GM19043 (cell line): ENCODE measurements around the gene CCK.

ENCODE experiments used
- ATAC-seq: cut with Tn5 transposase; IDR thresholded peaks from one replicate; pipeline ENCODE4 v1.9.1; 2021; ENCODE audit warnings: low read depth; ENCODE audit not compliant: unreplicated experiment

CCK gene

GRCh38 chr3:42270561-42270960 lies 4.6 kb upstream of the CCK start:
- ATAC-seq, result no peak

GRCh38 chr3:42269647-42270046 lies 3.7 kb upstream of the CCK start:
- ATAC-seq, result no peak

GRCh38 chr3:42267878-42268277 lies 1.9 kb upstream of the CCK start:
- no peak for ATAC-seq

DNA sequence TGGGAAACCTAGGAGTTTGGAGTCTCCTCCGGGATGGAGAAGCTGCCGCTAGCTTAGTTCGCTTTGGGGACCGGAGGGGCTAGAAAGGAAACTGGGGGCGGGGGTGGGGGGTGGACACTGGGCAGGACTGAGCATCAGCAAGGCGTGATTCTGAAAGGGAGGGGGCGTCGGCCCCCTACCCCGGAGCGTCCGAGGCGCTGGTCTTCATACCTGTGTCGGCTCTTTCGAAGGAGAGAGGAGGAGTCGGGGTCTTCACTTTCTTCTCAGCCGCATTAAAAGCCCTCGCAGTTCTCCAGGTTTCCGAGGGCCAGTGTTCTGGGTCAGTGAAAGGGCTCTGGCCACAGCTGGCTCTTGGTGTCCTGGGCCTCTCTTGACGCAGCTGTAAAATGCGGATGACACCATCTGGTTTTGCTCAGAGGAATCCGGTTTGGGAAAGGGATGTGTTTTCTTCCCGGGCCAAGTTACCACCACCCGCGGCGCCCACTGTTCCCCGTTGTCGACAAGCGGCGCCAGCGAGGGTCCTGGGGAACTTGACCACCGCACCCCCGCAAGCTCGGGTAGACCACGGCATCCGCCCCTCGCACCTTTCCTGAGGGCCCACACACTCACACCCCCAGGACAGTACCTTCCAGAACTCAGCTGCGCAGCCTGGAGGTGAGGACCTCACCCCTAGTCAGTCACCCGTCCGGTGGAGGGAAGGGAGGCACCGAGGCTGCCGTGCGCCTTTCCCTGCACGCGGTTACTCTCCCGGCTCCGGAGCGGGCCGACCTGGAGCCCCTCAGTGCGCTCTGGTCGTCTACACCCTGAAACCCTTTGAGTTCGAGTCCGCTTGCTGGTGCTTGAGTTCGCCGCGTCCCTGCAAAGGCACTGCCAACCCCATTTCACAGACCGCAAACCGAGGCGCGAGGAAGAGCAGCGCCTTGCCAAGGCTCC lies 660 bp downstream of the CCK start:
- no peak for ATAC-seq

DNA sequence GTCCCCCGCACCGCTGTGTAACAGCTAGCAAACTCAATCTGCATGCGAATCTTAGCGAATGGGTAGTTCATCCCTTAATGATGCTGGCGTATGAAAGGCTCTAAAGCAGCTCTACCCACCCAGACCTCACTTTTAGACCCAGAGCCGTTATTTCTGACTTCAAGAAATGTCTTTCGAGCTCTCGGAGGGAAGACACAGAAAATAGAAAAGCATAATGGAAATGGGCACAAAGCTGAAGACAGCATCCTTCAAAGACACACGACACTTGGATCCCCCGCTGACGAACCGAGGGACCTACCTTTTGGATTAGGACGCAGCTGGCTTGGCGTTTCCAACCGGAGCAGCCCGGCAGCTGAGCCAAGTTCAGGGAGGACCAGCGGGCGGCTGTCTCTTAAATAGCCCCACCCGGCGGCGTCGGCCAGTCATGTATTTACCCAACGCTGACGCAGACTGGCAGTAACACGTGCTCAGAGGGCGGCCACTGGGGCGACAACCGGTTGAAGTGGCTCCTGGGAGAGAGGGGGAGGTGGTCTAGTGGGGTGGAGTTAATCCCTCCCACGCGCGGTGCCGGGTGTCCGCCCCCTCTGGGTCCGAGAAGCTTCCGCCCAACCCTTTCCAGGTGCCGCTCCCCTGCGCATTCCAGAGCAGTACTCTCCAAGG lies 1.5 kb downstream of the CCK start:
- ATAC-seq, result no peak

GRCh38 chr3:42263354-42264346 lies 2.3 kb downstream of the CCK start:
- ATAC-seq, result no peak

- no peak for ATAC-seq
Measured at GRCh38 chr3:42262525-42262924, 3.5 kb downstream of the CCK start.

DNA sequence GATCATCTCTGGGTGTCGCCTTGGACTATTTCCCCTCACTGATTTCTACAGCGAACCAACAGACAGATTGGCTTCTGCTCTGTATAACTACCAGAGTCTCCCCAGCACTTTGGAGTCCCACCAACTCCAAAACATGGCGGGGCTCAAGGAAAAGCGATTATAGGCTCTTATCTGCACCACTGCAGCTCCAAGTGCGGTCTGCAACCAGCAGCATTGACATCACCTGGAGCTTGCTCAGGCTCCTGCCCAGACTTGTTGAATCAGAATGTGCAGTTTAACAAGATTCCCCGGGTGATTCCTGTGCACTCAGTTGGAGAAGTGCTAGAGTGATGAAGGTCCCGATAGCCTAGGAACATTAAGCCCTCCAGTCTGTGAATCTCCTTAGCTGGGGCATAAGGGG lies 9.0 kb downstream of the CCK start:
- ATAC-seq, result no peak

DNA sequence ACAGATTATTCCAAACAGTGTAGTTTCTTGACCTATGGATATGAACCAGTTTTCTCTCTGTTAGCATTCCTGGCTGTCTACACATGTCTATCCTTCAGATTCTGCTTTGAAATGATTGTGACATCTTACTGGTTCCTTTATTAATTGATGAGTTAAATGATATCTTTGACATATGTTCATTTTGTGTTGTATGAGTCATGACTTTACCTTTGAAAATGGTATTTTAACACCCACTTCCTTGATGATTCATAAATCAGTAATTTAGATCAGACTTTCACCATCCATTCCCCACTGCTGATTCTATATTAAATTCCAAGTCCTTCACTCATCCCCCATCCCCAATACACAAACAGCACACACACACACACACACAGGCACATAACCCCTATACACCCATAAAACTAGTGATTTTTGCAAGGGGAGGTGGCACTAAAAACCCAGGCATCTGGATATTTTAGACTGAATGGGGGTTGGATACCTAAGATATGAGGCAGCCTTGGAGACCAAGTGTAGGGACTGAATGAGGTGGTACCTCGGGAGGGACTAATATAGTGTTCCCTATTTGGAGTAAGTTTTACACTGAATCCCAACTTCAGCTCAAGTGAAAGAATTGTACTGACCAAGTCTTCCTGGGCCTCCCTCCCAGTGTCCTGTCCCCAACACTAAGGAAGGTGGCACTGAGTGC lies 9.7 kb downstream of the CCK start:
- no peak for ATAC-seq

DNA sequence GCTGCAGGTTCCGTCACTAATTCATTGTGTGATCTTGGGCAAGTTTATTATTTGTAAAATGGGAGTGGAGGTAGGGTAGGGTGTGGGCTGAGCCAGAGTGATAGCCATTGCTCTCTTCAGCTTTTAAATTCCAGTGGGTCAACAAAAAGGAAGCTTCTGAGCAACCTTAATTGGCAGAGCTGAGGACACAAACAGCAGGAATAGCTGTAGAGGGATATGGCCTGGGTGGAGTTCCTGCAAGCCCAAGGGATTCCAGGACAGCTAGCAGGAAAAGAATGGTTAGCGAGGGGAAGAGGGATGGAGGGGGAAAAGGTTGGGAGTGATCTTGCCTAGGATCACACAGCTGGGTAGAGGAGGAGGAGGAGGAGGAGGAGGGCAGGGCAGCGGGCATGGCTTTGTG lies 11.4 kb downstream of the CCK start:
- ATAC-seq, result no peak

DNA sequence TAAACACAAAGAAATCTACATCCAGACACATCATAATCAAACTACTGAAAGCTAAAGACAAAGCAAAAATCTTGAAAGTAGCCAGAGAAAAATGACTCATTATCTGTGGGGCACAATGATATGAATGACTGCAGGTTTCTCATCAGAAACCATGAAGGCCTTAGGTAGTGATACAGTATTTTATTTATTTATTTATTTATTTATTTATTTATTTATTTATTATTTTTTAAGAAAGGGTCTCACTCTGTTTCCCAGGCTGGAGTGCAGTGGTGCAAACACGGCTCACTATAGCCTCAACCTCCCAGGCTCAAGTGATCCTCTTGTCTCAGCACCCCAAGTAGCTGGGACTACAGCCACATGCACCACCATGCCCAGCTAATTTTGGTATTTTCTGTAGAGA lies 15.2 kb downstream of the CCK start:
- ATAC-seq, result no peak

GRCh38 chr3:42247576-42248027 lies 18.4 kb downstream of the CCK start:
- peak; percentile 61 for ATAC-seq

DNA sequence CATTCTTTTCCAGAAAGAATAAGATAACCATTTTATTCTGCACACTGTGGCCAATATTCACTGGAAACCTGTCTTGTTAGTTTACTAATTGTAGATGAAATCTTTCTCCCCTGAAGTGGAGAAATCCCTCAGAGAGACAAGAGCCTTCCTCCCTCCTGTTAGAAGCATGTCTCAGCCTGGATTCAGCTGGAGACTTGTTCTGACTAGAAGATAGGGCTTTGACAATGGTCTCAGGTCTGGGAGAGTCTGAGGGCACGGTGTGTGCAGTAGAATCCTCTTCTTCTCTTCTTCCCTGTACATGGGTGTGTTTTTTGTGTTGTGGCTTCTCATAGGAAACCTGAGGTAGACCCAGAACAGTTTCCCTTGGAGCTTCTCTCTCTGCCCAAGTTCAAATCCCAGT lies 19.9 kb downstream of the CCK start:
- no peak for ATAC-seq

GRCh38 chr3:42236611-42237010 lies 29.4 kb downstream of the CCK start:
- no peak for ATAC-seq

- no peak for ATAC-seq
Measured at GRCh38 chr3:42235532-42235931, 30.5 kb downstream of the CCK start.

DNA sequence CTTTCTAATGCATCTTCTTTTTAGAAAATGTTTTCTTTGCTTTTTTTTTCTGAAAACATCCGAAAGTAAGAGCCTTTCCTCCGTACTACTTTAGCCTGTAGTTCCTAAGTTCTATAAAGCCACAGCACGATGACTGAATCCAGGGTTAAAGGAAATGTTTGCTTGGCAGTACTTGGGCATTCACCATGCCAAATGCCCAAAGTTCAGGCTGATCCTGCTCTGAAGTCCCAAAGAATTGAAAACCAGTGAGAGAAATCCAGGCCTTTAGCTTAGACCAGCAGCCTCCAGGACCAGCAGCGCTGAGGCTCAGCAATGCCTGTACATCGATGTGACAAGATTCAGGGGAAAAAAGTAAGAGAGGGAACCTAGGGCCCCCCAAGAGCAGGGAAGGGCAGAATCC lies 35.1 kb downstream of the CCK start:
- no peak for ATAC-seq

GRCh38 chr3:42229942-42230688 lies 35.9 kb downstream of the CCK start:
- ATAC-seq, result no peak

- ATAC-seq, result no peak
Measured at GRCh38 chr3:42229266-42229941, 36.6 kb downstream of the CCK start.

DNA sequence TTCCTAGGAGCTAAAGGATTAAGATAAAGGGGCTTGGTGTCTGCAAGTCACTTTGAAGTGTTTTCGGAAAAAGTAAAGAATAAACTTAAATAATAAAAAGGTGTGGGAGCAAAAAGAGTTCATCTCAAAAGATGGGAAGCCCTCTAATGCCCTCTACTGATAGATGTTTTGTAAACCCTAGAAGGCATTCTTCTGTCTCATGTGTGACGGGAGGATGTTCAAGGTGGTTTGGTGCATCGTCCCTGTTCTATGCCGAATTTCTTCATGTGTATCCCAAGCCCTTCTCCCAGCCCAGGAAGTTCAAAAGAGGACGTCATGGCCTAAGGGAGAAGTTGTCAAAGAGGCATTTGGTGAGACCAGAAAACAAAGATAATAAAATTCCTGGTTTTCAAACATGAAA lies 37.2 kb downstream of the CCK start:
- no peak for ATAC-seq
